PFSK-1 (cell line): ENCODE results near the gene RASL10B.

Experiments
- FOXP2 ChIP-seq: optimal IDR thresholded peaks from 2 replicates; pipeline ENCODE3; 2011; ENCODE audit warnings: borderline replicate concordance, control low read depth, inconsistent platforms; ENCODE audit not compliant: insufficient read depth; ENCODE audit errors: extremely low read length, extremely low read depth
- POLR2AphosphoS5 ChIP-seq: IDR thresholded peaks from 2 replicates; pipeline ENCODE4 v1.6.1; 2012; ENCODE audit warnings: low read depth, mild to moderate bottlenecking, control low read depth, low read length, moderate library complexity
- REST ChIP-seq, 2 experiments: IDR thresholded peaks; 2 replicates each; pipeline versions ENCODE4 v1.6.1 to v1.8.0; 2011 to 2012; ENCODE audit warnings: low read depth in 2 of 2, low read length in 2 of 2, control low read depth in 1 of 2, inconsistent platforms in 1 of 2, mild to moderate bottlenecking in 1 of 2, moderate library complexity in 1 of 2; ENCODE audit not compliant: insufficient read depth in 1 of 2
- SIN3A ChIP-seq: IDR thresholded peaks from 2 replicates; pipeline ENCODE4 v1.6.1; 2012; ENCODE audit warnings: mild to moderate bottlenecking, low read length, moderate library complexity, borderline replicate concordance; ENCODE audit not compliant: insufficient read depth
- TAF1 ChIP-seq: IDR thresholded peaks from 2 replicates; pipeline ENCODE4 v1.6.1; 2012; ENCODE audit warnings: low read length, control low read depth, borderline replicate concordance; ENCODE audit not compliant: insufficient read depth

Gene RASL10B

GRCh38 chr17:35716897-35717465 lies 14.5 kb upstream of the RASL10B start:
- no peak for TF ChIP-seq SIN3A
- no peak for TF ChIP-seq POLR2AphosphoS5
- no peak for TF ChIP-seq REST (IDR thresholded peaks at IDR 0.05; ENCODE audit: insufficient read depth in 1 of 2, low read depth in 2 of 2, low read length in 2 of 2)
- no peak for TF ChIP-seq TAF1
- no peak for TF ChIP-seq FOXP2

- TF ChIP-seq TAF1 (no peak), REST (IDR thresholded peaks at IDR 0.05; ENCODE audit: insufficient read depth in 1 of 2, low read depth in 2 of 2, low read length in 2 of 2) (no peak), FOXP2 (no peak), POLR2AphosphoS5 (no peak), SIN3A (no peak)
Observed at GRCh38 chr17:35717475-35717874, 14.0 kb upstream of the RASL10B start.

- no peak for TF ChIP-seq FOXP2
- no peak for TF ChIP-seq SIN3A
- no peak for TF ChIP-seq POLR2AphosphoS5
- no peak for TF ChIP-seq REST (IDR thresholded peaks at IDR 0.05; ENCODE audit: insufficient read depth in 1 of 2, low read depth in 2 of 2, low read length in 2 of 2)
- TF ChIP-seq TAF1 = no peak
Observed at GRCh38 chr17:35723735-35724134, 7.7 kb upstream of the RASL10B start.

- no peak for TF ChIP-seq FOXP2
- TF ChIP-seq SIN3A = no peak
- no peak for TF ChIP-seq REST (IDR thresholded peaks at IDR 0.05; ENCODE audit: insufficient read depth in 1 of 2, low read depth in 2 of 2, low read length in 2 of 2)
- TF ChIP-seq POLR2AphosphoS5 = no peak
- TF ChIP-seq TAF1 = no peak
Observed at GRCh38 chr17:35725058-35725457, 6.4 kb upstream of the RASL10B start.

GRCh38 chr17:35725802-35726126 lies 5.7 kb upstream of the RASL10B start:
- TF ChIP-seq FOXP2 = no peak
- TF ChIP-seq REST (IDR thresholded peaks at IDR 0.05; ENCODE audit: insufficient read depth in 1 of 2, low read depth in 2 of 2, low read length in 2 of 2) = no peak
- TF ChIP-seq SIN3A = no peak
- no peak for TF ChIP-seq POLR2AphosphoS5
- no peak for TF ChIP-seq TAF1
